A549 (cell line): Measurements from ENCODE around the gene SH3D21. TPM values are rescaled to one million over a fixed set of nuclear protein-coding genes. Genes with fewer than 3 reads are reported as not detected.

Source experiments
- ATAC-seq, 2 experiments: fragments of 200-7000 bp in 1 of 2; fragments of >200 bp in 1 of 2; cut with Nextera tagmentation in 1 of 2; cut with Tn5 transposase in 1 of 2; 3 replicates each; pipeline versions ENCODE4 v1.8.0 to v1.9.1; 2018 to 2020; ENCODE audit warnings: mild to moderate bottlenecking in 1 of 2, moderate library complexity in 1 of 2
- CTCF ChIA-PET: fragments of 300-600 bp; sonication (Branson Sonifier 250); formaldehyde crosslinking; extraction: SDS; loops from one replicate; lab custom pipeline; 2021; ENCODE audit warnings: antibody characterized with exemption, inconsistent platforms; lab: Yijun Ruan, JAX
- POLR2A ChIA-PET: fragments of 350-600 bp; formaldehyde crosslinking; extraction: SDS; loops from one replicate; lab custom pipeline; 2021; ENCODE audit warnings: antibody characterized with exemption, inconsistent platforms; lab: Yijun Ruan, JAX
- DNase-seq, 2 experiments: peaks; one replicate each; pipeline versions ENCODE4 v3.0.0 to v3.0.0-alpha.2; 2011 to 2016; ENCODE audit warnings: low read depth in 1 of 2, low spot score in 1 of 2
- FAIRE-seq: peaks from 2 replicates; lab custom pipeline; 2011; peaks lifted over from hg19 to GRCh38; lab: Jason Lieb, UNC
- H3K27ac ChIP-seq, 2 experiments: fragments of >200 bp; sonication (Bioruptor Twin); formaldehyde crosslinking; 3 replicates each; pipeline ENCODE4 v1.5.1; 2016 to 2017
- H3K4me1 ChIP-seq: fragments of >200 bp; sonication (Bioruptor Twin); formaldehyde crosslinking; 3 replicates; pipeline ENCODE4 v1.6.1; 2016
- H3K4me2 ChIP-seq: fragments of >200 bp; sonication (Bioruptor Twin); formaldehyde crosslinking; 3 replicates; pipeline ENCODE4 v1.6.1; 2016
- H3K4me3 ChIP-seq: fragments of >200 bp; sonication (Bioruptor Twin); formaldehyde crosslinking; 3 replicates; pipeline ENCODE4 v1.5.1; 2016
- H3K9me3 ChIP-seq: fragments of >200 bp; sonication (Bioruptor Twin); formaldehyde crosslinking; 3 replicates; pipeline ENCODE4 v1.6.1; 2016
- CBX2 ChIP-seq: fragments of 200-600 bp; sonication (generic); IDR thresholded peaks from 2 replicates; pipeline ENCODE4 v1.6.1; 2016; ENCODE audit warnings: low read depth, mild to moderate bottlenecking, borderline replicate concordance
- CBX8 ChIP-seq: fragments of 200-600 bp; sonication (generic); IDR thresholded peaks from 2 replicates; pipeline ENCODE4 v1.6.1; 2016
- CHD2 ChIP-seq: fragments of 150-350 bp; IDR thresholded peaks from 2 replicates; pipeline ENCODE4 v1.6.1; 2014; ENCODE audit warnings: low read length; ENCODE audit not compliant: partially characterized antibody
- EHMT2 ChIP-seq: fragments of 200-600 bp; sonication (generic); IDR thresholded peaks from 2 replicates; pipeline ENCODE4 v1.6.1; 2016; ENCODE audit warnings: antibody characterized with exemption, low read depth, mild to moderate bottlenecking, moderate library complexity
- ESRRA ChIP-seq: fragments of 150-350 bp; IDR thresholded peaks from 2 replicates; pipeline ENCODE4 v1.6.1; 2014; ENCODE audit warnings: mild to moderate bottlenecking, low read length, borderline replicate concordance
- GATA3 ChIP-seq: IDR thresholded peaks from 2 replicates; pipeline ENCODE4 v1.6.1; 2012; ENCODE audit warnings: borderline replicate concordance
- HEYL ChIP-seq: fragments of 250-450 bp; sonication (Bioruptor Pico); IDR thresholded peaks from 2 replicates; pipeline ENCODE4 v1.8.0; 2021; ENCODE audit warnings: mild to moderate bottlenecking, moderate library complexity
- HOXB5 ChIP-seq: fragments of 250-450 bp; sonication (Bioruptor Pico); IDR thresholded peaks from 2 replicates; pipeline ENCODE4 v1.5.0; 2020; ENCODE audit warnings: mild to moderate bottlenecking, moderate library complexity
- JUNB ChIP-seq: fragments of >200 bp; sonication (Bioruptor Twin); formaldehyde crosslinking; IDR thresholded peaks from 2 replicates; pipeline ENCODE4 v1.6.1; 2016
- MAFK ChIP-seq: fragments of 450-650 bp; IDR thresholded peaks from 2 replicates; pipeline ENCODE4 v1.6.1; 2014; ENCODE audit not compliant: partially characterized antibody
- MYC ChIP-seq: IDR thresholded peaks from 2 replicates; pipeline ENCODE4 v1.6.1; 2012; ENCODE audit warnings: mild to moderate bottlenecking, inconsistent platforms, low read length, improper control_type of control experiment, borderline replicate concordance
- NFE2L2 ChIP-seq: fragments of 150-350 bp; conservative IDR thresholded peaks from 2 replicates; pipeline ENCODE4 v1.6.1; 2014; ENCODE audit warnings: low read length
- NR3C1 ChIP-seq: fragments of >200 bp; sonication (Bioruptor Twin); formaldehyde crosslinking; IDR thresholded peaks from 3 replicates; pipeline ENCODE4 v1.6.1; 2017
- POLR2A ChIP-seq: IDR thresholded peaks from 2 replicates; pipeline ENCODE4 v1.6.1; 2012; ENCODE audit warnings: mild to moderate bottlenecking, low read length
- RAD21 ChIP-seq, 2 experiments: fragments of >200 bp in 1 of 2; sonication (Bioruptor Twin) in 1 of 2; formaldehyde crosslinking in 1 of 2; IDR thresholded peaks in 1 of 2; conservative IDR thresholded peaks in 1 of 2; 2 replicates in 1 of 2; 3 replicates in 1 of 2; pipeline ENCODE4 v1.6.1; 2012 to 2018; ENCODE audit warnings: inconsistent platforms in 1 of 2
- RARB ChIP-seq: fragments of 250-450 bp; sonication (Bioruptor Pico); IDR thresholded peaks from 2 replicates; pipeline ENCODE4 v1.8.0; 2021; ENCODE audit warnings: mild to moderate bottlenecking, moderate library complexity
- RCOR1 ChIP-seq: fragments of 150-350 bp; IDR thresholded peaks from 2 replicates; pipeline ENCODE4 v1.6.1; 2014; ENCODE audit warnings: antibody characterized with exemption, low read length, low read depth
- RNF2 ChIP-seq: fragments of 200-600 bp; sonication (generic); IDR thresholded peaks from 2 replicates; pipeline ENCODE4 v1.6.1; 2016; ENCODE audit warnings: low read depth, mild to moderate bottlenecking, antibody characterized with exemption, moderate library complexity, borderline replicate concordance
- SMC3 ChIP-seq: fragments of >200 bp; sonication (Bioruptor Twin); formaldehyde crosslinking; IDR thresholded peaks from 3 replicates; pipeline ENCODE4 v1.6.1; 2018; ENCODE audit warnings: inconsistent platforms
- ZFP36 ChIP-seq: fragments of 450-650 bp; IDR thresholded peaks from 2 replicates; pipeline ENCODE4 v1.6.1; 2014; ENCODE audit warnings: borderline replicate concordance; ENCODE audit not compliant: partially characterized antibody
- ZSCAN20 ChIP-seq: fragments of 250-450 bp; sonication (Bioruptor Pico); IDR thresholded peaks from 2 replicates; pipeline ENCODE4 v1.8.0; 2022; ENCODE audit warnings: mild to moderate bottlenecking, moderate library complexity
- WGBS: methylation state at CpG from one replicate; pipeline ENCODE4 v1.1.6; 2017; ENCODE audit errors: missing lambda C conversion rate; 5-methylcytosine and 5-hydroxymethylcytosine counted together
- polyA plus RNA-seq, 4 experiments: library from polyadenylated mRNA; depleted of rRNA in 3 of 4; stranded (reverse); fragments of >200 nt; fragmentation: RNase III in 1 of 4; extraction: RNeasy Plus Mini Kit Qiagen cat#74134 plus additional on column Dnase treatment in 1 of 4; gene quantifications; 2 replicates in 3 of 4; 3 replicates in 1 of 4; pipeline ENCODE4 v1.2.3, GENCODE V29; 2011 to 2017
- TF ChIP-seq, protein P1 (sequence below): fragments of 200-600 bp; sonication (generic); IDR thresholded peaks from 2 replicates; pipeline ENCODE4 v1.6.1; 2016; ENCODE audit warnings: antibody characterized with exemption, mild to moderate bottlenecking, moderate library complexity
- TF ChIP-seq, protein P2 (sequence below): fragments of >200 bp; sonication (Bioruptor Twin); formaldehyde crosslinking; IDR thresholded peaks from 2 replicates; pipeline ENCODE4 v1.6.1; 2016
- TF ChIP-seq, protein P3 (sequence below): fragments of 450-650 bp; IDR thresholded peaks from 2 replicates; pipeline ENCODE4 v1.6.1; 2014; ENCODE audit warnings: antibody characterized with exemption
- TF ChIP-seq, protein P4 (sequence below): fragments of 150-350 bp; IDR thresholded peaks from 2 replicates; pipeline ENCODE4 v1.6.1; 2014; ENCODE audit warnings: low read depth, mild to moderate bottlenecking, low read length

SH3D21 gene
- polyA plus RNA-seq, 2 of the 4 experiments (the other 2 are of a cell fraction) = 0.41 to 1.1 TPM

DNA sequence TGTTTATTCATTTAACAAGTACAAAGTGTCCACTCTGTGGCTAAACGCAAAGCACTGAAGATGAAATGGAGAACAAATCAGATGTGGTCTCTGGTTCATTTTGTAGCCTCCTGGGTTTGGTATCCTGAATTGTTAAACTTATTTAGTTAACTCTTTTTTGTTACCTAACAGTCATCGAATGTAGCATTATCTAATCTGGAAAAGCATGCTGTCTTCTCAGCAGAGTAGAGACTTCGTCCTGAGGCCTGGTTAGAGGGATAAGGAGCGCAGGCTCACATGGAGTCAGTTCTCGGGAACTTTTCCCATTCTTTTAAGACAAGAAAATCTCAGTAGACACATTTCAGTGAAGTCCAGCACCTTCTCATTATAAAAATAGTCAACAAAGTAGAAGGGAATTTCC lies 33.1 kb upstream of the SH3D21 start:
- ATAC-seq (no peak), DNase-seq (no peak), FAIRE-seq (no peak)
- H3K27ac ChIP-seq = no peak overlapping the region
- H3K9me3 ChIP-seq = no peaks in the 10 kb centered on the region
- no peak overlapping the region for H3K4me3 ChIP-seq
- TF ChIP-seq HOXB5 = no peak
- TF ChIP-seq RNF2 = no peak
- TF ChIP-seq CHD2 = no peak
- TF ChIP-seq HEYL (CRISPR knock-in tag) = no peak
- TF ChIP-seq RAD21 (conservative IDR thresholded peaks at IDR 0.05 in 1 of 2, IDR thresholded peaks at IDR 0.05 in 1 of 2) = no peak
- no peak for TF ChIP-seq SMC3
- TF ChIP-seq, protein P1, sequence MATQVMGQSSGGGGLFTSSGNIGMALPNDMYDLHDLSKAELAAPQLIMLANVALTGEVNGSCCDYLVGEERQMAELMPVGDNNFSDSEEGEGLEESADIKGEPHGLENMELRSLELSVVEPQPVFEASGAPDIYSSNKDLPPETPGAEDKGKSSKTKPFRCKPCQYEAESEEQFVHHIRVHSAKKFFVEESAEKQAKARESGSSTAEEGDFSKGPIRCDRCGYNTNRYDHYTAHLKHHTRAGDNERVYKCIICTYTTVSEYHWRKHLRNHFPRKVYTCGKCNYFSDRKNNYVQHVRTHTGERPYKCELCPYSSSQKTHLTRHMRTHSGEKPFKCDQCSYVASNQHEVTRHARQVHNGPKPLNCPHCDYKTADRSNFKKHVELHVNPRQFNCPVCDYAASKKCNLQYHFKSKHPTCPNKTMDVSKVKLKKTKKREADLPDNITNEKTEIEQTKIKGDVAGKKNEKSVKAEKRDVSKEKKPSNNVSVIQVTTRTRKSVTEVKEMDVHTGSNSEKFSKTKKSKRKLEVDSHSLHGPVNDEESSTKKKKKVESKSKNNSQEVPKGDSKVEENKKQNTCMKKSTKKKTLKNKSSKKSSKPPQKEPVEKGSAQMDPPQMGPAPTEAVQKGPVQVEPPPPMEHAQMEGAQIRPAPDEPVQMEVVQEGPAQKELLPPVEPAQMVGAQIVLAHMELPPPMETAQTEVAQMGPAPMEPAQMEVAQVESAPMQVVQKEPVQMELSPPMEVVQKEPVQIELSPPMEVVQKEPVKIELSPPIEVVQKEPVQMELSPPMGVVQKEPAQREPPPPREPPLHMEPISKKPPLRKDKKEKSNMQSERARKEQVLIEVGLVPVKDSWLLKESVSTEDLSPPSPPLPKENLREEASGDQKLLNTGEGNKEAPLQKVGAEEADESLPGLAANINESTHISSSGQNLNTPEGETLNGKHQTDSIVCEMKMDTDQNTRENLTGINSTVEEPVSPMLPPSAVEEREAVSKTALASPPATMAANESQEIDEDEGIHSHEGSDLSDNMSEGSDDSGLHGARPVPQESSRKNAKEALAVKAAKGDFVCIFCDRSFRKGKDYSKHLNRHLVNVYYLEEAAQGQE = no peak
- no peak for TF ChIP-seq POLR2A
- no peak for TF ChIP-seq GATA3
- TF ChIP-seq CBX2 = no peak
- no peak for TF ChIP-seq NFE2L2
- ChIA-PET CTCF (interaction anchor here (0.8 to 1.1 kb wide), 2 partner anchors 12 to 27 kb away, joined by 3 read pairs; no protein-coding TSS in a partner anchor), POLR2A (no interaction called here)
- H3K4me1 ChIP-seq = peaks cover 22% of the 10 kb centered on the region
- WGBS = 97% methylated on average over 5 of the region's 5 CpGs
- H3K4me2 ChIP-seq = no peak overlapping the region

DNA sequence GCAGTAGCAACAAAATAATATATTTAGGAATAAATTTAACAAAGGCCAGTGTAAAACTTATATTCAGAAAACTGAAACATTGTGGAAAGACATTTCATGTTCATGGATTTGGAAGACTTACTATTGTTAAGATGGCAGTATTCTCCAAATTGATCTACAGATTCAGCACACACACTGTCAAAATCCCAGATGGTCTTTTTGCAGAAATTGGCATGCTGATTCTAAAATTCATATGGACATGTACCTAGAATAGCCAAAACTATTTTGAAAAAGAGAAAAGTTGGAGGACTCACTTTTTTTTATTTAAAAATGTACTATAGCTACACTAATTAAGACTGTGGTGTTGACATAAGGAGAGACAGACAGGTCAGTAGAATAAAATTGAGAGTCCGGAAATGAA lies 32.0 kb upstream of the SH3D21 start:
- TF ChIP-seq MAFK (no peak), CHD2 (no peak), SMC3 (no peak), CBX8 (no peak), ESRRA (no peak), NR3C1 (no peak), ZFP36 (no peak)
- TF ChIP-seq, protein P2, sequence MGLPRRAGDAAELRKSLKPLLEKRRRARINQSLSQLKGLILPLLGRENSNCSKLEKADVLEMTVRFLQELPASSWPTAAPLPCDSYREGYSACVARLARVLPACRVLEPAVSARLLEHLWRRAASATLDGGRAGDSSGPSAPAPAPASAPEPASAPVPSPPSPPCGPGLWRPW = no peak
- ATAC-seq (no peak), DNase-seq (no peak), FAIRE-seq (no peak)
- Histone ChIP-seq H3K27ac (no peak overlapping the region), H3K4me1 (peaks cover 16% of the 10 kb centered on the region), H3K4me2 (no peak overlapping the region), H3K9me3 (no peaks in the 10 kb centered on the region), H3K4me3 (no peak overlapping the region)
- POLR2A ChIA-PET = no interaction called here
- CTCF ChIA-PET = interaction anchor here (0.6 to 1.5 kb wide), 2 partner anchors 11 to 16 kb away, joined by 3 to 4 read pairs; no protein-coding TSS in a partner anchor
- 94% methylated on average over 1 of the region's 1 CpG for WGBS

DNA sequence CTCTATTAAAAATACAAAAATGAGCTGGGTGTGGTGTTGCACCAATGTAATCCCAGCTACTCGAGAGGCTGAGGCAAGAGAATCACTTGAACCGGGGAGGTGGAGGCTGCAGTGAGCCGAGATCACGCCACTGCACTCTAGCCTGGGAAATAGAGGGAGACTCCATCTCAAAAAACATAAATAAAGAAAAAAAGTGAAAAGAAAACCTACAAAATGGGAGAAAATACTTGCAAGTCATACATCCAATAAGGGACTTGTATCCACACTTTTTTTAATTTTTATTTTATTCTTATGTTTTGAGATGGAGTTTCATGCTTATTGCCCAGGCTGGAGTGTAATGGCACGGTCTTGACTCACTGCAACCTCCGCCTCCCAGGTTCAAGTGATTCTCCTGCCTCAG lies 29.5 kb upstream of the SH3D21 start:
- Histone ChIP-seq H3K4me3 (no peak overlapping the region), H3K4me1 (peaks cover 12% of the 10 kb centered on the region; the same call in 2 of the 3 replicates), H3K4me2 (no peak overlapping the region), H3K9me3 (no peaks in the 10 kb centered on the region), H3K27ac (no peak overlapping the region)
- TF ChIP-seq RARB = no peak
- TF ChIP-seq EHMT2 = no peak
- TF ChIP-seq ZSCAN20 (CRISPR knock-in tag) = no peak
- TF ChIP-seq JUNB = no peak
- TF ChIP-seq, protein P1 = no peak
- no peak for TF ChIP-seq RCOR1
- TF ChIP-seq MYC = no peak
- TF ChIP-seq, protein P3, sequence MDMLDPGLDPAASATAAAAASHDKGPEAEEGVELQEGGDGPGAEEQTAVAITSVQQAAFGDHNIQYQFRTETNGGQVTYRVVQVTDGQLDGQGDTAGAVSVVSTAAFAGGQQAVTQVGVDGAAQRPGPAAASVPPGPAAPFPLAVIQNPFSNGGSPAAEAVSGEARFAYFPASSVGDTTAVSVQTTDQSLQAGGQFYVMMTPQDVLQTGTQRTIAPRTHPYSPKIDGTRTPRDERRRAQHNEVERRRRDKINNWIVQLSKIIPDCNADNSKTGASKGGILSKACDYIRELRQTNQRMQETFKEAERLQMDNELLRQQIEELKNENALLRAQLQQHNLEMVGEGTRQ = no peak
- TF ChIP-seq, protein P4, sequence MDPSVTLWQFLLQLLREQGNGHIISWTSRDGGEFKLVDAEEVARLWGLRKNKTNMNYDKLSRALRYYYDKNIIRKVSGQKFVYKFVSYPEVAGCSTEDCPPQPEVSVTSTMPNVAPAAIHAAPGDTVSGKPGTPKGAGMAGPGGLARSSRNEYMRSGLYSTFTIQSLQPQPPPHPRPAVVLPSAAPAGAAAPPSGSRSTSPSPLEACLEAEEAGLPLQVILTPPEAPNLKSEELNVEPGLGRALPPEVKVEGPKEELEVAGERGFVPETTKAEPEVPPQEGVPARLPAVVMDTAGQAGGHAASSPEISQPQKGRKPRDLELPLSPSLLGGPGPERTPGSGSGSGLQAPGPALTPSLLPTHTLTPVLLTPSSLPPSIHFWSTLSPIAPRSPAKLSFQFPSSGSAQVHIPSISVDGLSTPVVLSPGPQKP = no peak
- ChIA-PET POLR2A (no interaction called here), CTCF (interaction anchor here (1.2 to 1.4 kb wide), 3 partner anchors 88 to 177 kb away, joined by 3 to 4 read pairs (median 3); no protein-coding TSS in a partner anchor)
- DNase-seq = no peak
- no peak for FAIRE-seq
- WGBS = 98% methylated on average over 6 of the region's 6 CpGs
- no peak for ATAC-seq
